Colonic mucosa (tissue), 4 donors: ENCODE data around the gene SCIMP. TPM values are rescaled to one million over a fixed set of nuclear protein-coding genes. Genes with fewer than 3 reads are reported as not detected.
A peak's percentile ranks its signal among the peaks of the same experiment; 100 is the strongest.
"Not testable (repeated sequence)": the region's sequence is repeated elsewhere in the genome, so short reads cannot be mapped to it uniquely, and the experiment has no call there.

ENCODE experiments used
- DNase-seq: peaks from one replicate; pipeline ENCODE4 v3.0.0-alpha.2; 2020
- H3K27ac ChIP-seq: fragments of 200-600 bp; one replicate; pipeline ENCODE4 v1.8.0; 2021
- H3K27me3 ChIP-seq: fragments of 200-600 bp; one replicate; pipeline ENCODE4 v1.8.0; 2021
- H3K36me3 ChIP-seq: fragments of 200-600 bp; one replicate; pipeline ENCODE4 v1.8.0; 2021
- H3K4me1 ChIP-seq: fragments of 200-600 bp; one replicate; pipeline ENCODE4 v1.8.0; 2021; ENCODE audit warnings: mild to moderate bottlenecking
- H3K4me3 ChIP-seq: fragments of 200-600 bp; one replicate; pipeline ENCODE4 v1.8.0; 2021
- H3K9ac ChIP-seq, 2 donors: one replicate each; pipeline ENCODE4 v1.7.0; 2013; ENCODE audit warnings: control low read depth in 2 of 2, low read depth in 2 of 2, low read length in 2 of 2
- H3K9me3 ChIP-seq: fragments of 200-600 bp; one replicate; pipeline ENCODE4 v1.8.0; 2021
- intact Hi-C: fragments of 100-400 bp; cut with DNase I; formaldehyde crosslinking; loops from one replicate; pipeline ENCODE4 v1.14.1; 2022
- total RNA-seq, 2 donors: library from RNA; stranded (reverse); fragmentation: NEBNext Ultra II Directional in 1 of 2; extraction: Animal tissue kit (Norgen Biotek cat#: 25700) in 1 of 2; gene quantifications; one replicate each; pipeline ENCODE4 v1.2.1, GENCODE V29; 2021
- TF ChIP-seq, protein P1 (sequence below): fragments of 200-600 bp; IDR thresholded peaks from one replicate; pipeline ENCODE4 v1.8.0; 2022; ENCODE audit warnings: antibody characterized with exemption, mild to moderate bottlenecking
- donor health status: healthy.
- donor health status: DM: no; HTN: no; CAD: no.
- donor health status: DM: no; HTN: no; CAD: no.

SCIMP gene
- total RNA-seq, 2 donors from 2014 or later: 0.86 to 1.5 TPM

DNA sequence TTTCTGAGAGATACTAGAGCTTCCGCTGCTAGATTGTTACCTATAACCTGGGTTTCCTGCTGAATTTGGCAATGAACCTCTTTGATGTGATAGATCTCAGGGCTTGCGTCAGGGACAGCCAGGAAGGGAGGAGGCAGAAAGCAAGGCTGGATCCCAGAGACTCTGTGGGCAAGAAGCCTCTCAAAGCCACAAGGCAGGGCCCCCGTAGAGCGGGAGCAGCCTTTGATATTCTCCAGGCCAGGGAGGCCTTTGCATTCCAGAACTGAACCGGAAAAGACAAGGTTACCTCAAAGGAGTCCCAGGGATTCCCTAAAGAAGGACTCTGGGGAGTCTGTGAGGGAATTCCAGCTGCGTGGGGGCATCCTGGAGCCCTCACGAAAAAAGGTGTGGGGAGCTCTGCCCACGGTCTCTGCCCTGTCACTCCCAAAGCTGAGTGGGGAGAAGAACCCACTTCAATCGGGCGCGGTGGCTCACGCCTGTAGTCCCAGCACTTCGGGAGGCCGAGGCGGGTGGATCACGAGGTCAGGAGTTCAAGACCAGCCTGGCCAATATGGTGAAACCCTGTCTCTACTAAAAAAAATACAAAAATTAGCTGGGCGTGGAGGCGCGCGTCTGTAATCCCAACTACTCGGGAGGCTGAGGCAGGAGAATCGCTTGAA is 14.3 kb upstream of the SCIMP start:
- no peak overlapping the region for H3K9ac ChIP-seq
- no peaks in the 10 kb centered on the region for H3K9me3 ChIP-seq
- TF ChIP-seq, protein P1, sequence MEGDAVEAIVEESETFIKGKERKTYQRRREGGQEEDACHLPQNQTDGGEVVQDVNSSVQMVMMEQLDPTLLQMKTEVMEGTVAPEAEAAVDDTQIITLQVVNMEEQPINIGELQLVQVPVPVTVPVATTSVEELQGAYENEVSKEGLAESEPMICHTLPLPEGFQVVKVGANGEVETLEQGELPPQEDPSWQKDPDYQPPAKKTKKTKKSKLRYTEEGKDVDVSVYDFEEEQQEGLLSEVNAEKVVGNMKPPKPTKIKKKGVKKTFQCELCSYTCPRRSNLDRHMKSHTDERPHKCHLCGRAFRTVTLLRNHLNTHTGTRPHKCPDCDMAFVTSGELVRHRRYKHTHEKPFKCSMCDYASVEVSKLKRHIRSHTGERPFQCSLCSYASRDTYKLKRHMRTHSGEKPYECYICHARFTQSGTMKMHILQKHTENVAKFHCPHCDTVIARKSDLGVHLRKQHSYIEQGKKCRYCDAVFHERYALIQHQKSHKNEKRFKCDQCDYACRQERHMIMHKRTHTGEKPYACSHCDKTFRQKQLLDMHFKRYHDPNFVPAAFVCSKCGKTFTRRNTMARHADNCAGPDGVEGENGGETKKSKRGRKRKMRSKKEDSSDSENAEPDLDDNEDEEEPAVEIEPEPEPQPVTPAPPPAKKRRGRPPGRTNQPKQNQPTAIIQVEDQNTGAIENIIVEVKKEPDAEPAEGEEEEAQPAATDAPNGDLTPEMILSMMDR: no peak
- no peaks in the 10 kb centered on the region for H3K36me3 ChIP-seq
- DNase-seq: no peak
- intact Hi-C loops: loop anchor here (10.0 kb wide), 1 partner anchor 56 kb away; no protein-coding TSS in a partner anchor
- no peaks in the 10 kb centered on the region for H3K27me3 ChIP-seq
- H3K4me1 ChIP-seq: no peaks in the 10 kb centered on the region
- H3K27ac ChIP-seq: no peak overlapping the region
- no peak overlapping the region for H3K4me3 ChIP-seq

DNA sequence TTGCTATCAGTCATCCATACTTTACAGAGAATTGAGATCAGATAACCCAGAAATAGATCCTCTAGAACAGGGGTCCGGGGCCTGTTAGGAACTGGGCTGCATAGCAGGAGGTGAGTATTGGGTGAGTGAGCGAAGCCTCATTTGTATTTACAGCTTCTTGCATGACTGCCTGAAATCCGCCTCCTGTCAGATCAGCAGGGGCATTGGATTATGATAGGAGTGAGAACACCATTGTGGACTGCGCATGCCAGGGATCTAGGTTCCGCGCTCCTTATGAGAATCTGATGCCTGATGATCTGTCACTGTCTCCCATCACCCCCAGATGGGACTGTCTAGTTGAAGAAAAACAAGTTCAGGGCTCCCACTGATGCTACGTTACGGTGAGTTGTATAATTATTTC is 13.0 kb upstream of the SCIMP start:
- Histone ChIP-seq H3K27ac (no peak overlapping the region), H3K4me1 (no peaks in the 10 kb centered on the region), H3K9ac (no peak overlapping the region), H3K9me3 (no peaks in the 10 kb centered on the region), H3K36me3 (no peaks in the 10 kb centered on the region), H3K27me3 (no peaks in the 10 kb centered on the region), H3K4me3 (no peak overlapping the region)
- DNase-seq: no peak
- TF ChIP-seq, protein P1: no peak
- intact Hi-C loops: loop anchor here (10.0 kb wide), 1 partner anchor 57 kb away; no protein-coding TSS in a partner anchor

DNA sequence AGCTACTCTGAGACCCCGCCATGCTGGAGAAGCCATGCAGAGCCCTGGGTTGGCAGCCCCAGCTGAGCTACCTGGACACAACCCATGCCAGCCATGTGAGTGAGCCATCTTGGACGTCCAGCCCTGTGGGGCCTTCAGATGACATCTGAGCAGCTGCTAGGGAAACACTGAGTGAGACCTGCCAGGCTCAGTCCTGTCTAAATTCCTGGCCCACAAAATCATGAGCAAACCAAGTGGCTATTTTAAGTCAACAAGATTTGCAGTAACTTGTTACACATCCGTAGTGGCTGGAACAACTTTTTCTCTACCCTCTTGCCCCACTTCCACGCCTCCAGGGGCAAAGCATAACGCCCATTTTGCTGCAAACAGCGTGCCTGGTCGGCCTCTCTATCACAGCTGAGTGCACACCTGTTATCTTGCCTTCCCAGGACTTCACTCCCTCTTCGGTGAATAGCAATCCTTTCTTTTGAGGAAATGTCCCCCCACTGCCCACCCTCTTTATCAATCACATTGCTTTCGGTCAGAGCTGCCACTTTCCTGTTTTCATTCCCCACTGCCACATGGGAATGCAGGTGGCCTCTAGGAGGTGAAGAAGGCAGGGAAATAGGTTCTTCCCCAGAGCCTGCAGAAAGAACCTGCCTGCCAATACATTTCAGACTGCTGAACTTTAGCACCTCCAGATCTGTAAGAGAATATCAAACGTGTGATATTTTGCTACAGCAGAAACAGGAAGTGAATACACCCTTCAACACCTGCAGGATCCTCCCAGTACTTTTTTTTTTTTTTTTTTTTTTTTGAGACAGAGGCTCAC is 7.4 kb upstream of the SCIMP start:
- no peak overlapping the region for H3K4me3 ChIP-seq
- H3K36me3 ChIP-seq: no peaks in the 10 kb centered on the region
- H3K9me3 ChIP-seq: no peaks in the 10 kb centered on the region
- peak overlapping the region; percentile 65 for H3K27ac ChIP-seq
- H3K9ac ChIP-seq: peak overlapping the region; percentile 35 to 51
- TF ChIP-seq, protein P1: no peak
- no peaks in the 10 kb centered on the region for H3K27me3 ChIP-seq
- H3K4me1 ChIP-seq: no peaks in the 10 kb centered on the region
- intact Hi-C loops: loop anchor here (10.0 kb wide), 1 partner anchor 63 kb away; no protein-coding TSS in a partner anchor
- DNase-seq: peak; percentile 52

DNA sequence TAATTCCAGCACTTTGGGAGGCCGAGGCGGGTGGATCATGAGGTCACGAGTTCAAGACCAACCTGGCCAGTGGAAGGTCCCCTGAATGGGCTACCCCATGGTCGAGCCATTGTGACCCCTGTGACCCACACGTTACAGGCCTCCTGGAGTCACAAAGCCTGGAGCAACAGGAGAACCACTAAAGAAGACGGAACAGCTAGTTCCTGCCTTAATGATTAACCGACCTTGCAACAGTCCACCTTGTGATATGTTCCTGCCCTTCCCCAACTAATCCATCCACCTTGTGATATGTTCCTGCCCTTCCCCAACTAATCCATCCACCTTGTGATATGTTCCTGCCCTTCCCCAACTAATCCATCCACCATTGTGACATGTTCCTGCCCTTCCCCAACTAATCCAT is 5.1 kb upstream of the SCIMP start:
- not testable (repeated sequence) for H3K4me1 ChIP-seq, DNase-seq, H3K27ac ChIP-seq, H3K27me3 ChIP-seq, H3K4me3 ChIP-seq, H3K9ac ChIP-seq, H3K9me3 ChIP-seq, H3K36me3 ChIP-seq
- intact Hi-C loops: loop anchor here (10.0 kb wide), 1 partner anchor 65 kb away; no protein-coding TSS in a partner anchor

DNA sequence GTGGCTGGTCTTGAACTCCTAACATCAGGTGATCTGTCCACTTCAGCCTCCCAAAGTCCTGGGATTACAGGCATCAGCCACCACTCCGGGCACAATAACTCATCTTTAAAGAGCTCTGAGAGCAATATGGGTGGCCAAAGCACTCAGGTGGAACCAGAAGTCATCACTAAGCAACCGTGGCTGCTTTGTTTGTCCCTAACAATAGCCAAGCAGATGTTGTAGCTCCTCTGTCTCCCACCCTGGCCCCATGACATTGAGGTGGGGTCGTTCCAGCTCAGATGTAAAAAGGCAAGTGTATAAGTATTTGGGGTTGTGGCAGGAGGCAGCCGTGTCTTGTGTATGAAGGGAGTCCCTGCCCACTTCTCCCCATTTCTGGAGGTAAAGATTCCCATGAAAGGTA is 3.7 kb upstream of the SCIMP start:
- H3K27ac ChIP-seq: no peak overlapping the region
- intact Hi-C loops: no loop called here
- no peaks in the 10 kb centered on the region for H3K9me3 ChIP-seq
- H3K9ac ChIP-seq: no peak overlapping the region
- no peaks in the 10 kb centered on the region for H3K4me1 ChIP-seq
- no peaks in the 10 kb centered on the region for H3K27me3 ChIP-seq
- DNase-seq: no peak
- no peaks in the 10 kb centered on the region for H3K36me3 ChIP-seq
- TF ChIP-seq, protein P1: no peak
- H3K4me3 ChIP-seq: no peak overlapping the region

DNA sequence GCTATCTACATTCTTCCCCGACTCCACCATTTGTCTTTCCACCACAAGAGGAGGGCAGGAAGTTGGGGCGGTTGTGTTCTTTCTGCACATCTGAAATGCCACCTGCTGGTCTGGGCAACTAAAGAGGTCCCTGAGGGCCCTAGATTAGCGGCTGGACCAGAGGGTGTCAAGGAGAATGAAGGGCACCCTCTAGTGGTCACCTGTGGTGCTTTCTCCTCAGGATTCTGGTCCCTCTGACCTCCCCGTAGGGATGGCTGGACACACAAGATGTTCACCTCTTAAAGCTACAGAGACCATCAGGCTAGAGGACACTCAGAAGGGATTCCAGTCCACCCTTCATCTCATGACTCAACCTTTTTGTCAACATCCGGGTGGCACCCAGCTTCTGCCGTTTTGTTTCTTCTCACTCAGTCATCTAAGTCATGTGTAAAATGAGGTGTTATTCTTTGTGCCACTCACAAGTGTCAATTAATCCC is 2.9 kb upstream of the SCIMP start:
- Histone ChIP-seq H3K27ac (no peak overlapping the region), H3K9me3 (no peaks in the 10 kb centered on the region), H3K4me1 (no peaks in the 10 kb centered on the region), H3K9ac (no peak overlapping the region), H3K4me3 (no peak overlapping the region), H3K27me3 (no peaks in the 10 kb centered on the region), H3K36me3 (no peaks in the 10 kb centered on the region)
- TF ChIP-seq, protein P1: peak; percentile 72
- DNase-seq: peak; percentile 74
- intact Hi-C loops: no loop called here
